NCI-H2227 (cell line): ENCODE results near the gene SPATA31D4.
A peak's percentile ranks its signal among the peaks of the same experiment; 100 is the strongest.
"Not testable (repeated sequence)": the region's sequence is repeated elsewhere in the genome, so short reads cannot be mapped to it uniquely, and the experiment has no call there.

Source experiments
- DNase-seq: peaks from one replicate; lab custom pipeline; 2025; ENCODE audit not compliant: unreplicated experiment; lab: John Stamatoyannopoulos, UW

SPATA31D4 gene

DNA sequence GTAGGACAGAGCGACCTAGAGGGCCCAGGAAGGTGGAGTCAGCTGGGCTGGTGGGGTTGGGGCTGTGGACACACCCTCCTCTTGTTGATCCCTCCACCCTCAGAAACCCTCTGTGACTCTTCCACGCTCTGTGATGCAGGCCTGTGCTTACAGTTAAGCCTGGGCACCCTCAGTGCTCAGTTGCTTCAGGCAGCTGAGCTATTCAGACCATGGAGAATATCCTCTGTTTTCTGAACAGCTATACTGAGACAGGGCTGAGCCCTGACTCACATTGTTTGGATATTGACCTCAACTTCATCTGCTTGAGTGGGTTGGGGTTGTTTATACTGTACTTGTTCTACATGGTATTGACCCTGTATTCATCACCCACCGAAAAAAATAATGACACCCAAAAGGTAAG, at the start of gene SPATA31D4:
Gene SPATA31D4, plus strand, starts transcription at position 124 of the 400 bp plus-strand sequence. Its CDS starts 86 bp downstream, at position 210.
- DNase-seq: not testable (repeated sequence)

DNA sequence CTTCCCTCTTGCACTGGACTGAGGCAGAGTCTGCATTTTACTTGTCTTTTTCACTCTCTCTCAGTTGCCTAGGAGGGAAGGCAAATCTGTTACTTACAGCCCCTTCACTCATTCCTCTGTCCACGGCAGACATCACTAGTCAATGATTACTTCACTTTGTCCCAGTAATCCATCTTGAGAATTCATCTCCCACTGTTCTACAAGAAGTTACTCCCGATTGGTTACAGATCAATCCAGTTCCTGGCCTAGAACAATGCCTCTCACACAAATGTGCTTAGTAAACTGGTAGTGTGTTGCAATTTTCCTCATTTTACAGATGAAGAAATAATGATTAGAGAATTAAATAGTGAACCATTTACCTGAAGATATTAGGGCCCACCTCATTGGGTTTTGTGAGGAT, 49.7 kb upstream of the SPATA31D4 start:
- DNase-seq: no peak

GRCh38 chr9:81879501-81879916, 48.7 kb upstream of the SPATA31D4 start:
- DNase-seq: no peak

DNA sequence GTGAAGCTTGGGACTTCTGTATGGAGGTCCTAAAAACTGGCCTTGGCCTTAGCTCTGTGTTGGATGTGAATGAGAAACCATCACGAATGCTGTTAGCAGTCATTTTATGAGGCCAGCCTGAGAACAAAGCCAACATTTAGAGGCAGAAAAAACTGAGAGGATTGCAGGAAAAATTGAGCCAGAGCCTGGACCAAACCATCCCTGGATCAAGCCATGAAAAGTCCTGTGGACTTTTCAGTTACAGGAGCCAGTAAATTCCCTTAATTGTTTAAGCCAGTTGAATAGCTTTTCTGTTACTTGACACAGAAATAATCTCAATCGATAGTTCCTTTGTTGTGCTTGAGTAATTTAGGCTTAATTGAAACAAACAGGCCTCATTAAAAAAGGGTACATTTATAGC, 42.6 kb upstream of the SPATA31D4 start:
- no peak for DNase-seq

DNA sequence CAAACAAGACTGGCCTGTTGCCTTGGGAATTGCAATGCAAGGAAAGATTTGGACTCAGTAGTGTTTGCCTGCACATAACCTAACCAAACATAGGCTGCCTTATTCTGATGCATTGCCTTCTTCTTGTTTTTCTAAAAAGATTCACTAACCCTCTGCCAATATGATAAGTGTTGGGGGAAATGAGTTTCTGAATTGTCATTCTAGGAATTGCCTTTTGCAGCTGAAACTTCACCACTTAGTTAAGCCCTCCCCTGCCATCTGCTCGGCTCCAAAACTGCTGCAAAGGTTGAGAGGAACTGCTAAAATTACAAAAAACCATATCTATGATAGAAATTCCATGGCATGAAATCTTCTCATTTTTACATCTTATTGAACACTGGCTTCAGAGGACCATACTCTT, 41.6 kb upstream of the SPATA31D4 start:
- no peak for DNase-seq

DNA sequence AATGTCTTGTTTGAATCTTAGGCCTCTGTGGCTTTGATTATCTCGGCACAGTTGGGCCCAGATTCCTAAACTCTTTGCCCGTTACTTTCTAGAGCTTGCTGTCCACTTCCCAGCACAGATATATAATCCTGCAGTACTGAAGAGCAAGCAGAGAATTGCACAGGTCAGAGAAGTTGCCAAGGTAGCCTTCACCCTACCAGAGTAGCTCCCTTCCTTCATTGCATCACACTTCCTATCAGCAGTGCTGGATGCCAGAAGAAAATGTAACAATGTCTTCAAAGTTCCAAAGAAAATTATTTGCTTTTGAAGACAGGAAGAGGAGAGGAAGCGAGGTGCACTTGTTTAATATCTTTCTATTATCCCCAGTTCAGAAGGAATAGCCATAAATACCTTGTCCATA, 38.1 kb upstream of the SPATA31D4 start:
- no peak for DNase-seq

- DNase-seq: no peak
Measured at GRCh38 chr9:81892440-81892839, 35.8 kb upstream of the SPATA31D4 start.

DNA sequence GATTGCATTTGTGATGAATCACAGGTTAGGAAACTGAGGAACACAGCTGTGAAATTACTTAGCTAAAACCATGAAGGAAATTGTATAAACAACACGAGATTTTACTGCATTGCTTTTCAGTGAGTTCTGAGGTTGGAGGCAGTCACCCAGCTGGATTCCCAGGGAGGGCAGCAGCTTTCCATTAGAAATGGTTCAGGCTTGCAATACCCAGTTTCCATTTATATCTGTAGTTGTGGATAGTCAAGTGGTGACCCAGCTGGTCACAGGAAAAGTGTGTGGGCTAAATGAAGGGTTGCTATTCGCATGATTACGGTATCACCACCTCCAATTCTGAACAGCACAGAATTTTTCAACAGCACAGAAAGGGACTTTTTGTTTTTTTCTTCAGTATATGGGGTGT, 34.3 kb upstream of the SPATA31D4 start:
- peak; percentile 16 for DNase-seq

DNA sequence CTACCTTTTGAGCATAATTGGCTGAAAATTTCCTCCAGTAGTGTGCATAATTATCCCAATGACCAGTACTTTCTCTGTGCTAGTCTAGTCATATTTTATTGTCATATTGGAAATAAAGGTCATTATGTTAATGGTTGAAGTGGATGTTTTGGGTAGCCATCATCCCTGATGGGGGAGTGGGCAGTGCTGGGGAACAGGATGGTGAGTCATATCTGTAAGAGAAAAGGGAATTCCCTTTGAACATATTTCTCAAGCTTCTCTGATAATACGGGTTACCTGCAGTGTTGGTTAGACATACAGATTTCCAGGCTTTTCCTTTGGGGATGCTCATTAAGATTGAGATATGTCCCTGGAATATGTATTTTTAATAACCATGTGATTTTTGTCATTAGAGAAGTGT, 33.3 kb upstream of the SPATA31D4 start:
- DNase-seq: no peak

DNA sequence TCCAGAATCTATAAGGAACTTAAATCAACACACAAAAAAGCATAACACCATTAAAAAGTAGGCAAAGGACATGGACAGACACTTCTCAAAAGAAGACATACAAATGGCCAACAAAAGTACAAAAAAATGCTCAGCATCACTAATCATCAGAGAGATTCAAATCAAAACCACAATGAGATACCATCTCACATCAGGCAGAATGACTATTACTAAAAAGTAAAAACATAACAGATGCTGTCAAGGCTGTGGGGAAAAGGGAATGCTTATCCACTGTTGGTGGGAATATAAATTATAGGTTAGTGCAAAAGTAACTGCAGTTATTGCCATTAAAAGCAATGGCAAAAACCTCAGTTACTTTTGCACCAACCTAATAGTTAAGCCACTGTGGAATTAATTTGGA, 32.2 kb upstream of the SPATA31D4 start:
- DNase-seq: peak; percentile 78

GRCh38 chr9:81898851-81899250, 29.4 kb upstream of the SPATA31D4 start:
- no peak for DNase-seq

- no peak for DNase-seq
Measured at GRCh38 chr9:81902196-81902595, 26.0 kb upstream of the SPATA31D4 start.

DNA sequence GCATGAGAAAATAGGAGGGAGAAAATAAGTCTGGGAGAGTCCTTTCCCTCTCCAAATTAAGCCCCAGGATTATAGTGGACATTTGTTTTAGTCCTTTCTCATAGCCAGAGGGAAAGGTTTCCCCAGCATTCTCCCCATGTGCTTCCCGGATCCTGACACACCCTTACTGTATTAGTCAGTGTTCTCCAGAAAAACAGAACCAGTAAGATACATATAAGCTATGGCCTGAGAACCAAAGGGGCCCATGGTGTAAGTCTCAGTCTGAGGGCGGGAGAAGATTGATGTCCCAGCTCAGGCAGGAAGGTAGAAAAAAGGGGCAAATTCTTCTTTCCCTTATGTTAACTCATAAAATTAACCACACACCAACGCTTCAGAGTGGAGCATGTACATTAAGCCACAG, 25.6 kb upstream of the SPATA31D4 start:
- no peak for DNase-seq

- no peak for DNase-seq
Measured at GRCh38 chr9:81906671-81907070, 21.6 kb upstream of the SPATA31D4 start.

- no peak for DNase-seq
Measured at GRCh38 chr9:81912135-81912534, 16.1 kb upstream of the SPATA31D4 start.

GRCh38 chr9:81915801-81916505, 12.3 kb upstream of the SPATA31D4 start:
- no peak for DNase-seq

DNA sequence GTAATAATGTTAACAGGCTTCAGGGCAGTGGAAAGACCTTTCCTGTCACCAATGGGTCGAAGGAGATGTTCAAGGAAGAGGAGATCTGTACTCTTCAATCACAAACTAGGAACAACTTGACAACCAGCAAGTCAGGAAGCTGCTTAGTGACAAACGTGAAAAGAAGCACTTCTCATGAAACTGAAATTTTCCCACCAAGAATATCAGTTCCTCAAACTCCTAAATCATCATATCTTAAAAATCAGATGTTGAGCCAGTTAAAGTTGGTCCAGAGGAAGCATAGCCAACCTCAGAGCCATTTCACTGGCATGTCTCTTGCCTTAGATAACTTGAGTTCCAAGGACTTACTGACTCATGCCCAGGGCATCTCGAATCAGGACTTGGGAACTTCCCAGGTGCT, 9.7 kb upstream of the SPATA31D4 start:
- not testable (repeated sequence) for DNase-seq

DNA sequence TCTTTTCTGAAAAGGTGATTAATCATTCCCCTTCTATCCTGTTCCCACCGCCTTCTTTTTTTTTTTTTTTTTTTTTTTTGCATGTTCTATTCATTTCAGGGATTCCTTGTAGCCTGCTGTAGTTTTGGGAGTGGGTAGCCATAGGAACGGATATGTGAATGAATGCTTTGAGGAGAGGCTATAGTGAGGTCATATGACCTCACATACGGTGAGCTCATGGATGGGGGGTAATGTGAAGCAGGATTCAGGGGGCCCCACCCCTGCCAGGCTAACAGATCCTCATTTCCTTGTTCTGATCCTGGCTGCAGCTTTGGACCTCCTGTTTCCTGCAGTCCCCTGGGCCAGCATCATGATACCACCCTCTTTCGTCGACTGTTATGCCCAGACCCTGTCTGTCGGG, 1.9 kb downstream of the SPATA31D4 start:
- not testable (repeated sequence) for DNase-seq

DNA sequence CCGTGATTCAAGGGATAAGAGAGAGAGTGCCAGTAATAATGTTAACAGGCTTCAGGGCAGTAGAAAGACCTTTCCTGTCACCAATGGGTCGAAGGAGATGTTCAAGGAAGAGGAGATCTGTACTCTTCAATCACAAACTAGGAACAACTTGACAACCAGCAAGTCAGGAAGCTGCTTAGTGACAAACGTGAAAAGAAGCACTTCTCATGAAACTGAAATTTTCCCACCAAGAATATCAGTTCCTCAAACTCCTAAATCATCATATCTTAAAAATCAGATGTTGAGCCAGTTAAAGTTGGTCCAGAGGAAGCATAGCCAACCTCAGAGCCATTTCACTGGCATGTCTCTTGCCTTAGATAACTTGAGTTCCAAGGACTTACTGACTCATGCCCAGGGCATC, 5.3 kb downstream of the SPATA31D4 start:
- DNase-seq: not testable (repeated sequence)

- DNase-seq: not testable (repeated sequence)
Measured at GRCh38 chr9:81943393-81943792, 15.2 kb downstream of the SPATA31D4 start, which contains the start of gene SPATA31D3. Gene SPATA31D3 (plus strand): TSS chr9:81943500. CDS start chr9:81943586, 86 bp downstream.

- not testable (repeated sequence) for DNase-seq
Measured at GRCh38 chr9:81948650-81949049, 20.4 kb downstream of the SPATA31D4 start.

GRCh38 chr9:81953096-81953495, 24.9 kb downstream of the SPATA31D4 start:
- no peak for DNase-seq

DNA sequence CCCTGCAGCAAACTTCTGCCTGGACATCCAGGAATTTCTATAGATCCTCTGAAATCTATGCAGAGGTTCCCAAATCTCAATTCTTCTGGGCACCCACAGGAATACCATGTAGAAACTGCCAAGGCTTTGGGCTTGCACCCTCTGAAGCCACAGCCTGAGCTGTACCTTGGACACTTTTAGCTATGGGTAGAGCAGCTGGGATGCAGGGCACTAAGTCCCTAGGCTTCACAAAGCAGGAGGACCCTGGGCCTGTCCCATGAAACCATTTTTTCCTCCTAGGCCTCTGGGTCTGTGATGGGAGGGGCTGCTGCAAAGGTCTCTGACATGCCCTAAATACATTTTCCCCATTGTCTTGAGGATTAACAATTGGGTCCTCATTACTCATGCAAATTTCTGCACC, 27.4 kb downstream of the SPATA31D4 start:
- no peak for DNase-seq
